Subcutaneous abdominal adipose tissue (tissue), 5 donors: Measurements from ENCODE around the gene UNKL.

Source experiments
- H3K27ac ChIP-seq: one replicate; pipeline ENCODE4 v1.7.0; 2013; ENCODE audit warnings: low read depth, mild to moderate bottlenecking, inconsistent platforms, low read length, moderate library complexity
- H3K27me3 ChIP-seq, 5 donors: one replicate each; pipeline ENCODE4 v1.7.0; 2013; ENCODE audit warnings: low read length in 5 of 5, inconsistent platforms in 1 of 5; ENCODE audit not compliant: control insufficient read depth in 5 of 5, insufficient read depth in 4 of 5
- H3K36me3 ChIP-seq, 5 donors: one replicate each; pipeline ENCODE4 v1.7.0; 2013; ENCODE audit warnings: low read length in 5 of 5; ENCODE audit not compliant: control insufficient read depth in 5 of 5, insufficient read depth in 5 of 5
- H3K4me1 ChIP-seq, 5 donors: one replicate each; pipeline ENCODE4 v1.7.0; 2013; ENCODE audit warnings: low read length in 5 of 5, mild to moderate bottlenecking in 3 of 5, moderate library complexity in 1 of 5; ENCODE audit not compliant: control insufficient read depth in 5 of 5, insufficient read depth in 5 of 5
- H3K4me3 ChIP-seq, 5 donors: one replicate each; pipeline ENCODE4 v1.7.0; 2013; ENCODE audit warnings: low read length in 5 of 5, low read depth in 1 of 5
- H3K9ac ChIP-seq, 5 donors: one replicate each; pipeline ENCODE4 v1.7.0; 2013; ENCODE audit warnings: low read length in 5 of 5, mild to moderate bottlenecking in 4 of 5, moderate library complexity in 3 of 5
- H3K9me3 ChIP-seq, 5 donors: one replicate each; pipeline ENCODE4 v1.7.0; 2013; ENCODE audit warnings: low read length in 5 of 5; ENCODE audit not compliant: control insufficient read depth in 5 of 5
- donor health status: healthy.
- donor health status: healthy.
- donor health status: healthy.
- donor health status: healthy.
- donor health status: healthy.

Gene UNKL

DNA sequence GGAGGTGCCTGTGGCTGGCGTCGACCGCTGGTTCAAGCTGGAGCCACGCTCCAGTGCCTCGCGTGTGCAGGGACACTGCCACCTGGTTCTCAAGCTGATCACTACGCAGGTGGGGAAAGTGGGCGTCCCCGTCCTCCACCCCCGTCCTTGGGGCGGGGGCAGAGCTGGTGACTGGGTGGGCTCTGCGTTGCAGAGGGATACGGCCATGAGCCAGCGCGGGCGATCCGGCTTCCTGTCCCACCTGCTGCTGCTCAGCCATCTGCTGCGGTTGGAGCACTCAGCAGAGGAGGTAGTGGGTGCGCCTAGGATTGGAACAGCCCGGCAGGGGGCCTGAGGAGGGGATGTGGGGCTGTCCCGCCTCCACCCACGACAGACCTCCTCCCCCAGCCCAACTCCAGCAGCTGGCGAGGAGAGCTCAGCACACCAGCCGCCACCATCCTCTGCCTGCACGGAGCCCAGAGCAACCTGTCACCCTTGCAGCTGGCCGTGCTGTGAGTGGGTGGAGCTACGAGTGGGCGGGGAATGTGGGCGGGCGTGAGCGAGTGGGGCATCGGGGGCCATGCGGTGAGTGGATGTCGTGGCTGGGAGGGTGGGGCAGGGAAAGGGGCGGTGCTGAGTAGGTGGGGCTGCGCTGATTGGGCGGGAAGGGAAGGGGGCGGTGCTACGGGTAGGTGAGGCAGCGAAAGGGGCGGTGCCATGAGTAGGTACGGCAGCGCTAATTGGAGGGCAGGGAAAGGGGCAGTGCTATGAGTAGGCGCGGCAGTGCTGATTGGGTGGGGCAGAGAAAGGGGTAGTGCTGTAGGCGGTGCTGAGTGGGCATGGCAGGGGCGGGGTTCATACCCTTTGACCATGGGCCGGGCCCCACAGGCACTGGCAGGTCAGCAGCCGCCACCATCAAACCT, 71.7 kb downstream of the UNKL start:
- Histone ChIP-seq H3K36me3 (peaks cover 0 to 21% (median 6%) of the 10 kb centered on the region in 5 donors), H3K27me3 (peaks cover under 1 to 17% (median 13%) of the 10 kb centered on the region in 5 donors), H3K27ac (no peak overlapping the region), H3K9me3 (no peaks in the 10 kb centered on the region), H3K4me1 (peaks cover 0 to 16% (median 5%) of the 10 kb centered on the region in 5 donors), H3K9ac (no peak overlapping the region), H3K4me3 (peak overlapping the region in 1 of 5 donors; percentile 18)

DNA sequence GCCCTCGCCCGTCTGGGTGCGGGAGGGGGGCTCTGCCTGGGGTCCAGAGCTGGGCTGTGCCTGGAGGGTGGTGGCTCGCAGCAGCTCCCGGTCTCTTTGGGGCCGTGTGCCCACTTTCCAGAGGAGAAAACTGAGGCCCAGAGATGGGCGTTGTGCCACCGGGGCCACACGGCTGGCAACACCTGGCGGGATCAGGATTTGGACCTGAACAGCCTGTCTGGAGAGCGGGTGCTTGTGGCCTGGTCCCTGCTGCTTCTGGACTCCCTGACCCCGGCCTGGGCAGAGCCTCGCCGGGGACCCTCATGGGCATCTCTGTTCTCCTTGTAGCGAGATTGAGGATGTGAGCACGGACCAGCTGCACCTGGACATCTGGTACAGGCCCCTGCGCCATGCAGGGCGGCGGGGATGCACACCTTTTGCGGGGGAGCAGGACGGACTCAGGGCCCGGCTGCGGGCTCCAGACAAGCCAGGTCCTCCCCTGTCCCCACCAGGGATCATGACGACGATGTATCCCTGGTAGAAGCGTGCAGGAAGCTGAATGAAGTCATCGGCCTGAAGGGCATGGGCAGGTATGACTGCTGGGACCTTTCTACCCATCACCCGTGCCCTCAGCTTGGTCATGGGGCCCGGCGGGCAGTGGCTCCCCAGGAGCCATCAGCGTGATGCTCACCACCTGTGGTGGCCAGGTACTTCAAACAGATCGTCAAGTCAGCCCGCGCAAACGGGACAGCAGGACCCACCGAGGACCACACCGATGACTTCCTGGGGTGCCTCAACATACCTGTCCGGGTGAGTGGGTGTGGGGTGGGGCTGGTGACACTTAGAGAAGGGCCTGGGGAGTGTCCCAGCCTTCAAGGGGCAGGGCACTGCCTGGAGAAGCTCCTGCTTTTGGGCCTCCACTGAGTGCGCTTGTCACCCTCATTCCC, 72.7 kb downstream of the UNKL start:
- Histone ChIP-seq H3K36me3 (peaks cover 0 to 16% (median 6%) of the 10 kb centered on the region in 5 donors), H3K27me3 (peaks cover 4 to 25% (median 13%) of the 10 kb centered on the region in 5 donors), H3K9ac (no peak overlapping the region), H3K27ac (no peak overlapping the region), H3K9me3 (no peaks in the 10 kb centered on the region), H3K4me1 (peaks cover 0 to 16% (median 5%) of the 10 kb centered on the region in 5 donors), H3K4me3 (no peak overlapping the region)

DNA sequence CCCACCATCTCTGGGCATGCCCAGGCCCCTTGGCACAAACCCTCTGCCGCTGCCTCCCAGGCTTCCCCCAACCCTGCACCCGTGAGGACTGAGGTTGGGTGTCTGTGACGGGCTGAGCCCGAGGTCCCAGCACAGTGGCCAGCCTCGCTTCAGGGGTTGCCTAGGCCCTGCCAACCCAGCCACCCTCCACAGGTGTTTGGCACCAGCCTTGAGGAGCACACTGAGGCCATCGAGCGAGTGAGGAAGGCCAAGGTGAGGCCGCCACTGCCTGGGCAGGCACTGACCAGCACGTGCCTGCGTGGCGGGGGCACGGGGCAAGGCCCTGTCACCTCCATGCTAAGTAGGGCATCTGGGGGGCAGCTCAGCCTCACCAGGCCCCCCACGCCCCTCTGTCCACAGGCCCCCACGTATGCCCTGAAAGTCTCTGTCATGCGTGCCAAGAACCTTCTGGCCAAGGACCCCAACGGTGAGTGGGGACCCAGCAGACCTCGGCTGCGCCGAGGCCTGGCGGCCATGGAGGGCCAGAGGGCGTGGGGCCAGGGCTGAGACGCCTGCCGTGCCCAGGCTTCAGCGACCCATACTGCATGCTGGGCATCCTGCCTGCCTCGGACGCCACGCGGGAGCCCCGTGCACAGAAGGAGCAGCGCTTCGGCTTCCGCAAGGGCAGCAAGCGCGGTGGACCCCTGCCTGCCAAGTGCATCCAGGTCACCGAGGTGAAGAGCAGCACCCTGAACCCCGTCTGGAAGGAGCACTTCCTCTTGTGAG, 73.6 kb downstream of the UNKL start:
- peaks cover 4 to 28% (median 15%) of the 10 kb centered on the region in 5 donors for H3K27me3 ChIP-seq
- no peak overlapping the region for H3K27ac ChIP-seq

DNA sequence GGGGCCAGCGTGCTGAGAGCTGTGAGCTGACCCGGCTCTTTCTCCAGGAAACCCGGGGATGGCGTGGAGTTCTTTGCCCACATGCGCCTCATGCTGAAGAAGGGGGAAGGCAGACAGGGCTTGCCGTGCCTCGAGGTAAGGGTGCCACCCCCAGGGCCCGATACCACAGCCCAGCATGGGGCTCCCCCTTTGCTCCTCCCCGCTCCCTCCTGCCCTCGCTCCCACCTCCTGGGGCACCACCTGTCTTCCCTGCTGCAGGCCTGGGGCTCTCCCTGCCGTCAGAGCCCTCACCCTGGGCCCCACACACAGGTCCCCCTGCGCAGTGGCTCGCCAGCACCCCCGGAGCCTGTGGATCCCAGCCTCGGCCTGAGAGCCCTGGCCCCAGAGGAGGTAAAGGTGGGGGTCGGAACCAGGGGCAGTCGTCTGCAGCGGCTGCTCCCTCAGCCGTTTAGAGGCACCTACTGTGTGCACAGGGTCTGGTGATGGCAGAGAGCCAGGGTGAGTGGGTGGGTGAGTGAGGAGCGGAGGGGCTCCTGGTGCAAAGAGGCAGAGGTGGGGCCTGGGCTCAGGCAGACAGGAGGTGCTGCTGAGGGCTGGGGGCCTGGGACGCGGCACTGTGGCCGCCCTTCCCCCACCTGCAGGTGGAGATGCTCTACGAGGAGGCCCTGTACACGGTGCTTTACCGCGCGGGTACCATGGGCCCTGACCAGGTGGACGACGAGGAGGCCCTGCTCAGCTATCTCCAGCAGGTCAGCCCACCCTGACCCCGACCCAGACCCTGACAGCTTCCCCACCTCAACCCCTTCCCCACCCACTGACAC, 75.4 kb downstream of the UNKL start:
- peaks cover 0 to 22% (median 13%) of the 10 kb centered on the region in 5 donors for H3K4me1 ChIP-seq
- H3K27me3 ChIP-seq = peaks cover 17 to 45% (median 31%) of the 10 kb centered on the region in 5 donors
- no peaks in the 10 kb centered on the region for H3K9me3 ChIP-seq
- peaks cover 0 to 16% (median 3%) of the 10 kb centered on the region in 5 donors for H3K36me3 ChIP-seq
- H3K27ac ChIP-seq = no peak overlapping the region
- no peak overlapping the region for H3K9ac ChIP-seq
- no peak overlapping the region for H3K4me3 ChIP-seq

More for the DNA sequence above, 73.6 kb downstream of the UNKL start:
- Histone ChIP-seq H3K4me3 (no peak overlapping the region), H3K36me3 (peaks cover 0 to 16% (median 6%) of the 10 kb centered on the region in 5 donors), H3K9ac (no peak overlapping the region), H3K4me1 (peaks cover 0 to 16% (median 5%) of the 10 kb centered on the region in 5 donors), H3K9me3 (no peaks in the 10 kb centered on the region)

DNA sequence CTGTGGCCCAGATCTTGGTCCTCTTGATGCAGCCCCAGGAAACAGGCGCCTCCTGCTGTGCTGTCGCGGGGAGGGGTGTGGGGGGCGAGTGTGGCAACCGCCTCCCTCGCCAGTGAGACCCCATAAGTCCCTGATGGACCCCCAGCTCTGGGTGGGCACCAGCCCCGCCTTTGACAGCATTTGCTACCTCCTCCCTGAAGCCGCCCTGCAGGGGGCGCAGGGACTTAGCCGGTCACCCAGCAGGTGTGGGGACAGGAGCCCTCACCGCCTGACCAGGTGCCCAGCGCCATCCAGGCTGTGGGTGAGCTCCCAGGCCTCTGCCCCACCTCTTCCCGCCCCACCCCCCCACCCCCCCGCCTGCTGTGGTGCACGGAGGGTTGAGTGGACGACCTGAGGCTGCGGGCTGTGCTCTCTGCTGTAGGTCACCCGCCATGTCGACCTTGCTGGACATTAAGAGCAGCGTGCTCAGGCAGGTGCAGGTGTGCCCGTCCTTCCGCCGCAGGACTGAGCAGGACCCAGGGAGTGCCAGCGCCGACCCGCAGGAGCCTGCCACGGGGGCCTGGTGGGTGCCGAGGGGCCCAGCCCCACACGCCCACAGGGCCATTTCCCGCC, 76.3 kb downstream of the UNKL start:
- Histone ChIP-seq H3K9ac (no peak overlapping the region), H3K9me3 (no peaks in the 10 kb centered on the region), H3K4me3 (no peak overlapping the region), H3K36me3 (peaks cover 0 to 16% (median 3%) of the 10 kb centered on the region in 5 donors), H3K27ac (no peak overlapping the region), H3K27me3 (peaks cover 17 to 48% (median 32%) of the 10 kb centered on the region in 5 donors), H3K4me1 (peaks cover 0 to 24% (median 13%) of the 10 kb centered on the region in 5 donors)

DNA sequence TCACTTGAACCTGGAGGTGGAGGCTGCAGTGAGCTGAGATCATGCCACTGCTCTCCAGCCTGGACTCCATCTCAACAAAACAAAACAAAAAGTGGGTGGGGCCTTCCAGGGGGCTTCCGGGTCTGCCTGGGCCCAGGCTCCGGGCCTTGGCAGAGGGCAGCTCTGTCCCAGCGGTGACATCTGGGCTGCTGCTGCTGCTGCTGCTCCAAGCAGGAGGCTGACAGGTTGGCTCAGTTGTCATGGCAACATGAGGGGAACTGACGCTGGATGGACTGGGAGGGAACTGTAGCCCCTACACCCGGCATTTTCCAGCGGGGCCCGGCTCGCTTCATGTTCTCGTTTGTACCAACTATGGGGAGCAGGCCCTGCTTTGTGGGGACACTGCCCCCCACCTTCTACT, 77.0 kb downstream of the UNKL start:
- peaks cover 0 to 24% (median 18%) of the 10 kb centered on the region in 5 donors for H3K4me1 ChIP-seq
- H3K4me3 ChIP-seq = no peak overlapping the region
- no peak overlapping the region for H3K27ac ChIP-seq
- peaks cover 0 to 16% (median 3%) of the 10 kb centered on the region in 5 donors for H3K36me3 ChIP-seq
- H3K9ac ChIP-seq = no peak overlapping the region
- no peaks in the 10 kb centered on the region for H3K9me3 ChIP-seq
- H3K27me3 ChIP-seq = peaks cover 18 to 53% (median 39%) of the 10 kb centered on the region in 5 donors

DNA sequence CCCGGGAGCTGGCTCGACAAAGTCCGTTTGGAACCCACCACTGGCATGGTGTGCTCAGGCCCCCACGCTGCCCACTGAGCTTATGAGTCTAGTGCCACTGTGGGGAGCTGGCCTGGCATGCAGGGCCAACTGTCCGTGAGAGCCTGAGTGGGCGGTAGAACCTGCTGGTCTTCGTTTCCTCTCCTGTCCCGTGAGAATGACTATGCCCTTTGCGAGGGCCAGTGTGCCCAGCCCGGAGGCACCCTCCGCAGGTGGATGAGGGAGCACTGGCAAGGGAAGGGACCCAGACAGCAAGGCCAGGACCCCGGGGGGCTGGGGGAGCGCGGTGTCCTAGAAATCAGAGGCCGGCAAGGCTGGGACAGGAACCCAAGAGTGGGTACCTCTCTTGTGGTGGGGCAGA, 77.9 kb downstream of the UNKL start:
- no peaks in the 10 kb centered on the region for H3K9me3 ChIP-seq
- H3K9ac ChIP-seq = no peak overlapping the region
- peaks cover 27 to 62% (median 46%) of the 10 kb centered on the region in 5 donors for H3K27me3 ChIP-seq
- H3K4me3 ChIP-seq = no peak overlapping the region
- peaks cover 0 to 13% (median 3%) of the 10 kb centered on the region in 5 donors for H3K36me3 ChIP-seq
- H3K4me1 ChIP-seq = peaks cover 0 to 30% (median 24%) of the 10 kb centered on the region in 5 donors
- no peak overlapping the region for H3K27ac ChIP-seq

DNA sequence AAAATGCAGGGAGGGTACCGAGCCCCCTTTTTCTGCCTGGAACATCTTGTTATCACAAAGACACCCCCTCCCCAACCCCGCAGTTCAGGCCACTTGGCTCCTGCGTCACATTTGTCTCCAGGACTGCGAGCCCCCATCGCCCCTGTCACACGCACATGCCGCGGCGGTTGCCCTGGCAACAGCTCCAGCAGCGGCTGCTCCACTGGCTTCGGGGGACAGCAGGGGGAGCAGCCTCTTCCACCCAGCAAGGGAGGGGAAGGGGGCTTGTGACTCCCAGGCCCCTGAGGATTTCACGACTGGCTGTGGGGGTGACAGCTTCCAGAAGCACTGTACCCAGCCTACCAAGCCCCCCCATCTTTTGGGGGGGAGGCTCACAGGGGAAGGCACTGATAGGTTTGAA, 78.5 kb downstream of the UNKL start:
- Histone ChIP-seq H3K4me3 (no peak overlapping the region), H3K9ac (no peak overlapping the region), H3K27ac (no peak overlapping the region), H3K4me1 (peaks cover 0 to 36% (median 30%) of the 10 kb centered on the region in 5 donors), H3K36me3 (peaks cover 0 to 12% (median 3%) of the 10 kb centered on the region in 5 donors), H3K9me3 (no peaks in the 10 kb centered on the region), H3K27me3 (peaks cover 30 to 63% (median 46%) of the 10 kb centered on the region in 5 donors)
